Inflammatory macrophage (primary cell): Measurements from ENCODE around the gene SPIRE1.
A peak's percentile ranks its signal among the peaks of the same experiment; 100 is the strongest.
"Not testable (repeated sequence)": the region's sequence is repeated elsewhere in the genome, so short reads cannot be mapped to it uniquely, and the experiment has no call there.

Experiments used
- DNase-seq, 2 donors: peaks; one replicate each; pipeline ENCODE4 v3.0.0-alpha.2; 2020 to 2022

Gene SPIRE1

GRCh38 chr18:12442946-12443345, 215.0 kb downstream of the SPIRE1 start:
- peak; percentile 9 to 43 for DNase-seq

- DNase-seq = no peak
Observed at GRCh38 chr18:12441475-12442034, 216.4 kb downstream of the SPIRE1 start.

GRCh38 chr18:12438257-12438656, 219.7 kb downstream of the SPIRE1 start:
- peak in 1 of 2 donors; percentile 30 for DNase-seq

- no peak for DNase-seq
Observed at GRCh38 chr18:12435867-12436266, 222.0 kb downstream of the SPIRE1 start.

GRCh38 chr18:12434541-12434929, 223.4 kb downstream of the SPIRE1 start:
- no peak for DNase-seq

GRCh38 chr18:12433829-12434540, 223.9 kb downstream of the SPIRE1 start:
- DNase-seq = no peak

GRCh38 chr18:12432881-12433280, 225.0 kb downstream of the SPIRE1 start:
- no peak for DNase-seq

GRCh38 chr18:12432196-12432595, 225.7 kb downstream of the SPIRE1 start:
- no peak for DNase-seq

GRCh38 chr18:12431561-12431960, 226.3 kb downstream of the SPIRE1 start:
- no peak for DNase-seq

- no peak for DNase-seq
Observed at GRCh38 chr18:12430137-12430990, 227.5 kb downstream of the SPIRE1 start.

GRCh38 chr18:12429556-12429955, 228.4 kb downstream of the SPIRE1 start:
- no peak for DNase-seq

- DNase-seq = no peak
Observed at GRCh38 chr18:12428923-12429322, 229.0 kb downstream of the SPIRE1 start.

GRCh38 chr18:12426924-12427323, 231.0 kb downstream of the SPIRE1 start:
- DNase-seq = no peak

- no peak for DNase-seq
Observed at GRCh38 chr18:12424252-12424651, 233.7 kb downstream of the SPIRE1 start.

GRCh38 chr18:12423820-12424219, 234.1 kb downstream of the SPIRE1 start:
- no peak for DNase-seq

- DNase-seq = no peak
Observed at GRCh38 chr18:12423393-12423792, 234.5 kb downstream of the SPIRE1 start.

GRCh38 chr18:12422936-12423335, 235.0 kb downstream of the SPIRE1 start:
- DNase-seq = peak; percentile 27 to 44

GRCh38 chr18:12421732-12422131, 236.2 kb downstream of the SPIRE1 start:
- no peak for DNase-seq

- DNase-seq = no peak
Observed at GRCh38 chr18:12420821-12421421, 237.0 kb downstream of the SPIRE1 start.

- DNase-seq = no peak
Observed at GRCh38 chr18:12417687-12418086, 240.2 kb downstream of the SPIRE1 start.

GRCh38 chr18:12416098-12416729, 241.7 kb downstream of the SPIRE1 start:
- DNase-seq = no peak

- DNase-seq = no peak
Observed at GRCh38 chr18:12411456-12411855, 246.5 kb downstream of the SPIRE1 start.

- not testable (repeated sequence) for DNase-seq
Observed at GRCh38 chr18:12410747-12411146, 247.2 kb downstream of the SPIRE1 start.
